NCI-H2227 treated with DMSO at 0.1 percent for 48 hours (cell line): ENCODE measurements around the gene MNX1.

ENCODE experiments used
- DNase-seq: peaks from one replicate; lab custom pipeline; 2025; lab: John Stamatoyannopoulos, UW

MNX1 gene

GRCh38 chr7:157032644-157033482, 22.4 kb upstream of the MNX1 start:
- no peak for DNase-seq

GRCh38 chr7:157032128-157032527, 21.7 kb upstream of the MNX1 start:
- no peak for DNase-seq

GRCh38 chr7:157028199-157028903, 17.9 kb upstream of the MNX1 start:
- DNase-seq, result no peak

- DNase-seq, result no peak
These were observed 17.2 kb upstream of the MNX1 start for GRCh38 chr7:157027568-157028198.

- DNase-seq, result no peak
These were observed 14.3 kb upstream of the MNX1 start for GRCh38 chr7:157024716-157025115.

- no peak for DNase-seq
These were observed 13.1 kb upstream of the MNX1 start for GRCh38 chr7:157023589-157023905.

- DNase-seq, result no peak
These were observed 12.5 kb upstream of the MNX1 start for GRCh38 chr7:157022681-157023588.

- no peak for DNase-seq
These were observed 11.6 kb upstream of the MNX1 start for GRCh38 chr7:157021871-157022680.

- DNase-seq, result no peak
These were observed 10.8 kb upstream of the MNX1 start for GRCh38 chr7:157021071-157021870.

- no peak for DNase-seq
These were observed 10.1 kb upstream of the MNX1 start for GRCh38 chr7:157020514-157021070.

- no peak for DNase-seq
These were observed 9.4 kb upstream of the MNX1 start for GRCh38 chr7:157019718-157020451.

- DNase-seq, result no peak
These were observed 8.6 kb upstream of the MNX1 start for GRCh38 chr7:157018997-157019608.

- no peak for DNase-seq
These were observed 8.0 kb upstream of the MNX1 start for GRCh38 chr7:157018328-157018996.

- no peak for DNase-seq
These were observed 7.3 kb upstream of the MNX1 start for GRCh38 chr7:157017603-157018327.

GRCh38 chr7:157017149-157017548, 6.7 kb upstream of the MNX1 start:
- no peak for DNase-seq

- no peak for DNase-seq
These were observed 6.0 kb upstream of the MNX1 start for GRCh38 chr7:157016352-157017041.

GRCh38 chr7:157016024-157016351, 5.5 kb upstream of the MNX1 start:
- no peak for DNase-seq
